Panc1 (cell line): ENCODE results near the gene FIG4. TPM values are rescaled to one million over a fixed set of nuclear protein-coding genes. Genes with fewer than 3 reads are reported as not detected.
"Not testable (repeated sequence)": the region's sequence is repeated elsewhere in the genome, so short reads cannot be mapped to it uniquely, and the experiment has no call there.

Source experiments
- ATAC-seq: fragments of 200-7000 bp; cut with Tn5 transposase; 2 replicates; pipeline ENCODE4 v1.9.1; 2020; ENCODE audit warnings: mild to moderate bottlenecking, moderate library complexity
- BruUV-seq: library from RNA; stranded (reverse); fragments of 400-500 nt; replicated peaks from 2 replicates; lab custom pipeline; 2021; lab: Mats Ljungman, UMichigan
- CTCF ChIA-PET: fragments of 300-600 bp; sonication (Branson Sonifier 250); formaldehyde crosslinking; loops from one replicate; lab custom pipeline; 2022; ENCODE audit warnings: antibody characterized with exemption; lab: Charles Lee
- POLR2A ChIA-PET: fragments of 300-600 bp; sonication (Branson Sonifier 250); formaldehyde crosslinking; loops from one replicate; lab custom pipeline; 2022; ENCODE audit warnings: antibody characterized with exemption; lab: Charles Lee
- DNase-seq: peaks from one replicate; pipeline ENCODE4 v3.0.0-alpha.2; 2010; ENCODE audit warnings: low read depth, low spot score
- H3K27ac ChIP-seq: 2 replicates; pipeline ENCODE4 v1.5.1; 2011; ENCODE audit warnings: mild to moderate bottlenecking, low read length, inconsistent platforms
- H3K27me3 ChIP-seq: fragments of 200-500 bp; sonication (Bioruptor generic); 2 replicates; pipeline ENCODE4 v1.6.0; 2014; ENCODE audit warnings: low read length, inconsistent platforms; ENCODE audit not compliant: control insufficient read depth, insufficient read depth
- H3K36me3 ChIP-seq: fragments of 200-500 bp; sonication (Bioruptor generic); 2 replicates; pipeline ENCODE4 v1.5.1; 2014; ENCODE audit warnings: inconsistent platforms, mild to moderate bottlenecking, low read length, moderate library complexity; ENCODE audit not compliant: control insufficient read depth, insufficient read depth
- H3K4me1 ChIP-seq: 2 replicates; pipeline ENCODE4 v1.5.1; 2011; ENCODE audit warnings: inconsistent platforms, mild to moderate bottlenecking, low read length, moderate library complexity; ENCODE audit not compliant: control insufficient read depth, insufficient read depth
- H3K4me3 ChIP-seq, 2 experiments: 2 replicates each; pipeline ENCODE4 v1.5.1; 2011 to 2012; ENCODE audit warnings: low read depth in 2 of 2, low read length in 2 of 2, mild to moderate bottlenecking in 2 of 2, inconsistent platforms in 1 of 2, moderate library complexity in 1 of 2
- H3K9me3 ChIP-seq: fragments of 200-500 bp; sonication (Bioruptor generic); 2 replicates; pipeline ENCODE4 v1.5.1; 2014; ENCODE audit warnings: low read depth, mild to moderate bottlenecking, inconsistent platforms, low read length, moderate library complexity; ENCODE audit not compliant: control insufficient read depth, insufficient read depth
- POLR2AphosphoS5 ChIP-seq: IDR thresholded peaks from 2 replicates; pipeline ENCODE4 v1.6.1; 2012; ENCODE audit warnings: mild to moderate bottlenecking, low read depth, low read length, moderate library complexity
- REST ChIP-seq, 2 experiments: IDR thresholded peaks; 2 replicates each; pipeline ENCODE4 v1.6.1; 2011 to 2012; ENCODE audit warnings: low read depth in 2 of 2, control low read depth in 1 of 2, low read length in 1 of 2, mild to moderate bottlenecking in 1 of 2, moderate library complexity in 1 of 2; ENCODE audit not compliant: insufficient read depth in 1 of 2
- SIN3A ChIP-seq: IDR thresholded peaks from 2 replicates; pipeline ENCODE4 v1.6.1; 2012; ENCODE audit warnings: low read depth, mild to moderate bottlenecking, low read length, moderate library complexity, borderline replicate concordance; ENCODE audit not compliant: insufficient read depth
- TCF7L2 ChIP-seq: IDR thresholded peaks from 2 replicates; pipeline ENCODE4 v1.6.1; 2011; ENCODE audit warnings: mild to moderate bottlenecking, low read depth, low read length, inconsistent platforms
- in situ Hi-C: cut with HindIII; loops from 2 replicates; pipeline ENCODE4 v1.10.0; 2016; ENCODE audit warnings: low sequenced_read_pairs, low pct_unique_long_range_greater_than_20kb
- intact Hi-C: fragments of 100-400 bp; cut with micrococcal nuclease; formaldehyde crosslinking; loops from one replicate; pipeline ENCODE4 v1.10.0; 2022; ENCODE audit not compliant: unreplicated experiment
- total RNA-seq: library from RNA; stranded (reverse); gene quantifications from one replicate; pipeline ENCODE4 v1.2.1, GENCODE V29; 2021; ENCODE audit not compliant: unreplicated experiment
- TF ChIP-seq, protein P1 (sequence below): fragments of 450-650 bp; IDR thresholded peaks from 2 replicates; pipeline ENCODE4 v1.5.1; 2017; ENCODE audit warnings: mild to moderate bottlenecking

The FIG4 gene
- total RNA-seq, 1 experiment from 2014 or later = 19.0 TPM

GRCh38 chr6:109722564-109723254 is 31.6 kb downstream of the FIG4 start:
- no peak for ATAC-seq
- TF ChIP-seq TCF7L2 (no peak), POLR2AphosphoS5 (no peak), REST (IDR thresholded peaks at IDR 0.05; ENCODE audit: insufficient read depth in 1 of 2, low read depth in 2 of 2, low read length in 1 of 2) (no peak)
- TF ChIP-seq, protein P1, sequence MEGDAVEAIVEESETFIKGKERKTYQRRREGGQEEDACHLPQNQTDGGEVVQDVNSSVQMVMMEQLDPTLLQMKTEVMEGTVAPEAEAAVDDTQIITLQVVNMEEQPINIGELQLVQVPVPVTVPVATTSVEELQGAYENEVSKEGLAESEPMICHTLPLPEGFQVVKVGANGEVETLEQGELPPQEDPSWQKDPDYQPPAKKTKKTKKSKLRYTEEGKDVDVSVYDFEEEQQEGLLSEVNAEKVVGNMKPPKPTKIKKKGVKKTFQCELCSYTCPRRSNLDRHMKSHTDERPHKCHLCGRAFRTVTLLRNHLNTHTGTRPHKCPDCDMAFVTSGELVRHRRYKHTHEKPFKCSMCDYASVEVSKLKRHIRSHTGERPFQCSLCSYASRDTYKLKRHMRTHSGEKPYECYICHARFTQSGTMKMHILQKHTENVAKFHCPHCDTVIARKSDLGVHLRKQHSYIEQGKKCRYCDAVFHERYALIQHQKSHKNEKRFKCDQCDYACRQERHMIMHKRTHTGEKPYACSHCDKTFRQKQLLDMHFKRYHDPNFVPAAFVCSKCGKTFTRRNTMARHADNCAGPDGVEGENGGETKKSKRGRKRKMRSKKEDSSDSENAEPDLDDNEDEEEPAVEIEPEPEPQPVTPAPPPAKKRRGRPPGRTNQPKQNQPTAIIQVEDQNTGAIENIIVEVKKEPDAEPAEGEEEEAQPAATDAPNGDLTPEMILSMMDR = no peak
- Histone ChIP-seq H3K27ac (no peak overlapping the region), H3K4me1 (no peaks in the 10 kb centered on the region), H3K36me3 (no peaks in the 10 kb centered on the region), H3K9me3 (no peaks in the 10 kb centered on the region), H3K4me3 (no peak overlapping the region), H3K27me3 (no peaks in the 10 kb centered on the region)
- in situ Hi-C loops (loop anchor here (25.0 kb wide), 1 partner anchor 340 kb away; no protein-coding TSS in a partner anchor), intact Hi-C loops (no loop called here)
- DNase-seq = no peak
- ChIA-PET POLR2A (no interaction called here), CTCF (no interaction called here)
- BruUV-seq = no TSS peak

GRCh38 chr6:109725250-109725649 is 34.2 kb downstream of the FIG4 start:
- intact Hi-C loops, in situ Hi-C loops, H3K4me1 ChIP-seq, H3K9me3 ChIP-seq, H3K36me3 ChIP-seq, BruUV-seq, H3K4me3 ChIP-seq, ATAC-seq, POLR2A ChIA-PET, H3K27me3 ChIP-seq, DNase-seq, H3K27ac ChIP-seq: not testable (repeated sequence)
- CTCF ChIA-PET = interaction anchor here (0.7 kb wide), 1 partner anchor 35 kb away, joined by 4 read pairs; no protein-coding TSS in a partner anchor

DNA sequence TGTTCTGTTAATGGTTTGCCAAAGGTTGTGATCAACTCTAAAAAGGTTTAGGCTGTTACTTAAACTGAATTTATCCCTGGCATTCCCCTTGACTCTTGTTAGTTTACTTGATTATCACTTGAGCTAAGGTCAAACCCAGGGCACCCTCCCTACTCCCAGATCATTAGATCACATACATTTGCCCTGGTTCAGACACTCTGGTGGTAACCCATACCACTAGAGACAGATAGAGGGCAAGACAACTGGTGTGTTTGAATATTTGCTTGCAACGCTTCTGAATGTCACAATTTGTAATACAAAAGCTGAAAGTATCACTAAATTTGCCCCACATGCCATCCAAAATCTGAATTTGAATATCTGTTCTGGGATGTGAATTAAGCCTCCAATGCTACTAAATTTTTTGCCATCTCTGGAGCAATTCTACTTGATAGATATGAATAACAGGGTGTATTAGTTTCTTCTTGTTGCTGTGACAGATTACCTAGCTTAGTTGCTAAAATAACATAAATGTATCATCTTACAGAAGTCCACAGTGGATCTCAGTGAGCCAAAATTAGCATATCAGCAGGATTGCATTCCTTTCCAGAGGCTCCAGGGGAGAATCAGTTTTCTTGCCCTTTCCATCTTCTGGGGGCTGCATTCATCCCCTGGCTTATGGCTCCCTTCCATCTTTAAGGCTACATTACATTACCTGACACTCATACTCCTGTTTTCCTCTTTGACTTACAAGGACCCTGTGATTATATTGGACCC is 45.4 kb downstream of the FIG4 start:
- H3K27ac ChIP-seq = no peak overlapping the region
- ATAC-seq (no peak), DNase-seq (no peak)
- in situ Hi-C loops (no loop called here), intact Hi-C loops (no loop called here)
- no peaks in the 10 kb centered on the region for H3K36me3 ChIP-seq
- ChIA-PET CTCF (no interaction called here), POLR2A (no interaction called here)
- H3K4me1 ChIP-seq = no peaks in the 10 kb centered on the region
- no TSS peak for BruUV-seq
- no peaks in the 10 kb centered on the region for H3K9me3 ChIP-seq
- no peak overlapping the region for H3K4me3 ChIP-seq
- no peak for TF ChIP-seq REST (IDR thresholded peaks at IDR 0.05; ENCODE audit: insufficient read depth in 1 of 2, low read depth in 2 of 2, low read length in 1 of 2)
- TF ChIP-seq, protein P1 = no peak
- TF ChIP-seq POLR2AphosphoS5 = no peak
- no peak for TF ChIP-seq SIN3A
- no peak for TF ChIP-seq TCF7L2
- H3K27me3 ChIP-seq = no peaks in the 10 kb centered on the region
